ENCODE data around the gene CORO1C.

- no peak for TF ChIP-seq CTCF (IDR thresholded peaks at IDR 0.05)
- no peak for TF ChIP-seq POLR2A (IDR thresholded peaks at IDR 0.05)
Observed at GRCh38 chr12:108772891-108773797, 41.8 kb upstream of the CORO1C start.

Data from right lobe of liver (tissue), 4 donors.